GM19395 (cell line): ENCODE results near the gene WRNIP1.

Source experiments
- ATAC-seq: cut with Tn5 transposase; IDR thresholded peaks from one replicate; pipeline ENCODE4 v1.9.1; 2021; ENCODE audit warnings: mild to moderate bottlenecking, moderate library complexity; ENCODE audit not compliant: unreplicated experiment

WRNIP1 gene

GRCh38 chr6:2765166-2765895, at the start of gene WRNIP1:
WRNIP1 (plus strand) TSS chr6:2765393; CDS start chr6:2765623, 230 bp downstream.
- ATAC-seq = peak; percentile 85

GRCh38 chr6:2715737-2716136, 49.5 kb upstream of the WRNIP1 start:
- no peak for ATAC-seq

GRCh38 chr6:2716936-2717700, 48.1 kb upstream of the WRNIP1 start:
- no peak for ATAC-seq

GRCh38 chr6:2718334-2719092, 46.7 kb upstream of the WRNIP1 start:
- ATAC-seq = no peak

GRCh38 chr6:2719093-2719455, 46.1 kb upstream of the WRNIP1 start:
- ATAC-seq = no peak

- no peak for ATAC-seq
Observed at GRCh38 chr6:2721219-2721618, 44.0 kb upstream of the WRNIP1 start.

- ATAC-seq = no peak
Observed at GRCh38 chr6:2725364-2725988, 39.7 kb upstream of the WRNIP1 start.

GRCh38 chr6:2725999-2726567, 39.1 kb upstream of the WRNIP1 start:
- ATAC-seq = peak; percentile 82

- no peak for ATAC-seq
Observed at GRCh38 chr6:2729921-2730320, 35.3 kb upstream of the WRNIP1 start.

GRCh38 chr6:2730353-2731107, 34.7 kb upstream of the WRNIP1 start:
- no peak for ATAC-seq

- no peak for ATAC-seq
Observed at GRCh38 chr6:2731281-2731909, 33.8 kb upstream of the WRNIP1 start.

- no peak for ATAC-seq
Observed at GRCh38 chr6:2732503-2733089, 32.6 kb upstream of the WRNIP1 start.

GRCh38 chr6:2733324-2733723, 31.9 kb upstream of the WRNIP1 start:
- ATAC-seq = peak; percentile 94

- no peak for ATAC-seq
Observed at GRCh38 chr6:2733736-2734480, 31.3 kb upstream of the WRNIP1 start.

GRCh38 chr6:2734488-2735166, 30.6 kb upstream of the WRNIP1 start:
- no peak for ATAC-seq

GRCh38 chr6:2737885-2738284, 27.3 kb upstream of the WRNIP1 start:
- ATAC-seq = no peak

- no peak for ATAC-seq
Observed at GRCh38 chr6:2738373-2738979, 26.7 kb upstream of the WRNIP1 start.

GRCh38 chr6:2739335-2739734, 25.9 kb upstream of the WRNIP1 start:
- ATAC-seq = no peak
